Chondrocyte (in vitro differentiated cells): Measurements from ENCODE around the gene GPR84. TPM values are rescaled to one million over a fixed set of nuclear protein-coding genes. Genes with fewer than 3 reads are reported as not detected.
A peak's percentile ranks its signal among the peaks of the same experiment; 100 is the strongest.

ENCODE experiments used
- DNase-seq: peaks from one replicate; pipeline ENCODE4 v3.0.0; 2021; ENCODE audit warnings: mixed read lengths, low spot score
- H3K27ac Mint-ChIP-seq: one replicate; pipeline ENCODE4 v1.8.0; 2021; ENCODE audit warnings: mild to moderate bottlenecking, moderate library complexity, mixed read lengths; ENCODE audit not compliant: unreplicated experiment
- H3K27me3 Mint-ChIP-seq: 2 replicates; pipeline ENCODE4 v1.8.0; 2021; ENCODE audit warnings: low read depth, mixed read lengths
- H3K36me3 Mint-ChIP-seq: 2 replicates; pipeline ENCODE4 v1.8.0; 2021; ENCODE audit warnings: low read depth, mixed read lengths
- H3K4me1 Mint-ChIP-seq: 2 replicates; pipeline ENCODE4 v1.8.0; 2021; ENCODE audit warnings: low read depth, mild to moderate bottlenecking, mixed read lengths
- H3K4me3 Mint-ChIP-seq: one replicate; pipeline ENCODE4 v1.8.0; 2021; ENCODE audit warnings: mild to moderate bottlenecking, moderate library complexity, mixed read lengths; ENCODE audit not compliant: unreplicated experiment
- H3K9me3 Mint-ChIP-seq: 2 replicates; pipeline ENCODE4 v1.8.0; 2021; ENCODE audit warnings: low read depth, mixed read lengths
- CTCF ChIP-seq: fragments of 200-600 bp; sonication (generic); IDR thresholded peaks from 2 replicates; pipeline ENCODE4 v1.5.0; 2021; ENCODE audit warnings: antibody characterized with exemption, mild to moderate bottlenecking, moderate library complexity
- total RNA-seq: library from RNA; stranded (reverse); gene quantifications from 3 replicates; pipeline ENCODE4 v1.2.1, GENCODE V29; 2021

Gene GPR84
- total RNA-seq, 1 donor from 2014 or later, result not detected

- no peak for DNase-seq
- TF ChIP-seq CTCF, result no peak
- peak overlapping the region; percentile 19 for H3K4me3 Mint-ChIP-seq
- no peaks in the 10 kb centered on the region for H3K27me3 Mint-ChIP-seq
- peaks cover 73% of the 10 kb centered on the region for H3K4me1 Mint-ChIP-seq
- no peaks in the 10 kb centered on the region for H3K9me3 Mint-ChIP-seq
- peak overlapping the region; percentile 29 for H3K27ac Mint-ChIP-seq
- H3K36me3 Mint-ChIP-seq, result no peaks in the 10 kb centered on the region
These were observed 7.2 kb upstream of the GPR84 start for GRCh38 chr12:54371328-54372112.

- Mint-ChIP-seq H3K27ac (peak overlapping the region; percentile 68), H3K36me3 (no peaks in the 10 kb centered on the region)
These were observed 6.0 kb upstream of the GPR84 start for GRCh38 chr12:54370171-54370730.

GRCh38 chr12:54369597-54370131 is 5.4 kb upstream of the GPR84 start:
- peaks cover 60% of the 10 kb centered on the region for H3K4me1 Mint-ChIP-seq
- DNase-seq, result no peak
- H3K36me3 Mint-ChIP-seq, result no peaks in the 10 kb centered on the region
- H3K27me3 Mint-ChIP-seq, result no peaks in the 10 kb centered on the region
- peak overlapping the region; percentile 66 for H3K4me3 Mint-ChIP-seq
- no peaks in the 10 kb centered on the region for H3K9me3 Mint-ChIP-seq
- no peak for TF ChIP-seq CTCF
- no peak overlapping the region for H3K27ac Mint-ChIP-seq

More at GRCh38 chr12:54370171-54370730, 6.0 kb upstream of the GPR84 start:
- H3K4me1 Mint-ChIP-seq, result peaks cover 66% of the 10 kb centered on the region
- peak overlapping the region; percentile 66 for H3K4me3 Mint-ChIP-seq
- no peaks in the 10 kb centered on the region for H3K9me3 Mint-ChIP-seq
- peak; percentile 93 for TF ChIP-seq CTCF
- H3K27me3 Mint-ChIP-seq, result no peaks in the 10 kb centered on the region
- DNase-seq, result no peak

GRCh38 chr12:54368709-54369596 is 4.7 kb upstream of the GPR84 start:
- no peak for DNase-seq
- TF ChIP-seq CTCF, result peak; percentile 91
- Mint-ChIP-seq H3K4me3 (peak overlapping the region; percentile 54), H3K27ac (peak overlapping the region; percentile 59), H3K27me3 (no peaks in the 10 kb centered on the region), H3K4me1 (peaks cover 53% of the 10 kb centered on the region), H3K9me3 (no peaks in the 10 kb centered on the region), H3K36me3 (no peaks in the 10 kb centered on the region)
